Measurements from ENCODE around the gene RGS3. TPM values are rescaled to one million over a fixed set of nuclear protein-coding genes. Genes with fewer than 3 reads are reported as not detected.
A peak's percentile ranks its signal among the peaks of the same experiment; 100 is the strongest.

The RGS3 gene
- total and polyA plus RNA-seq, 2 experiments from 2014 or later, result 44.5 to 48.6 TPM

DNA sequence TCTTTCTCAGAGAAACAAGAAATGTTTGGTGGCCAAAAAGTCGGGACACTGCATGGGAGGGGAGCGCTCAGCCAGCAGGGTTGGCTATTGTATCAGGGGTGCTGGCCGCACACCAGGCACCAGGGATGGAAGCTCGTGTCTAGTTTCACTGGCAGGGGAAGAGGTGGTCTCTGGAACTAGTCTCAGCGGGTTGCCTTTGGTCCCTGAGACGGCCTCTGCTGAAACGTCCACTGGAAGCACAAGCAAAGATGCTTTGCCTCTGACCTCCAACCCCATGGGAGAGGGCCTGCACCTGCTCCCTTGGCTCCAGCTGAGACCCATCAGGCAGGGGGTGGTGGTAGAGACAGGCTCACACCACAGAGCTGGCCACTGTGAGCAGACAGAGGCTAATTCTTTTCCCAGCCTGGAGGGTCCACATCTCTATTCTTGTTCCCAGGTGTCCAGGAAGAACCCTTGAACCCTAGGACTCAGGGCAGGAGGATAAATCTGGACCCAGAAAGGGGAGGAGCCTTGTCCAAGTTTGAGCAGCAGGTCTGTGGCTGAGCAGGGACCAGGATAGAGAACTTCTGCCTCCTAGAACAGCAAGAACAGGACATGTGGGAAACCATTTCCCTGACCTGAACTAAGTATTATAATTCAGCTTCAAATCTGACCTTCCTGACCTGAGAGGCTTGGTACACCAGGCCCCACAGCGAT, 102.6 kb downstream of the RGS3 start:
- no peak for TF ChIP-seq EZH2 (IDR thresholded peaks at IDR 0.05; ENCODE audit: insufficient read depth, poor library complexity, severe bottlenecking)
- no peak for TF ChIP-seq EZH2phosphoT487 (IDR thresholded peaks at IDR 0.05; ENCODE audit: insufficient read depth, low read depth)
- Histone ChIP-seq H3K27ac (0 out of 2 replicates have a peak overlapping the region, but pooled peaks have one; percentile 90), H3K9me2 (ENCODE audit: insufficient read depth) (no peaks in the 10 kb centered on the region), H3K79me2 (ENCODE audit: insufficient read depth) (peaks cover 55% of the 10 kb centered on the region), H3K9me3 (ENCODE audit: low read depth) (no peaks in the 10 kb centered on the region), H3F3A (ENCODE audit: insufficient read depth) (0 out of 2 replicates have a peak, but pooled peaks cover 7% of the 10 kb centered on the region), H3K4me2 (ENCODE audit: unreplicated experiment) (peak overlapping the region; percentile 95), H3K4me3 (peak overlapping the region; percentile 87), H3K36me3 (ENCODE audit: low read depth) (no peaks in the 10 kb centered on the region), H4K20me1 (ENCODE audit: insufficient read depth) (peaks cover 4% of the 10 kb centered on the region; the same call in 1 of the 2 replicates), H2AFZ (peak overlapping the region; percentile 93), H3K9ac (peak overlapping the region; percentile 93), H3K27me3 (replicated peaks; ENCODE audit: insufficient read depth) (no peaks in the 10 kb centered on the region), H3K4me1 (ENCODE audit: insufficient read depth) (peaks cover 23% of the 10 kb centered on the region)
- 7 to 22% methylated on average over 8 of the region's 8 CpGs for WGBS, 2 experiments (ENCODE audit: low coverage in 1 of 2, low lambda C conversion rate in 2 of 2, missing lambda C conversion rate in 2 of 2)
- in situ Hi-C loops (cut with MboI), result no loop called here
- DNase-seq, result peak; percentile 43

DNA sequence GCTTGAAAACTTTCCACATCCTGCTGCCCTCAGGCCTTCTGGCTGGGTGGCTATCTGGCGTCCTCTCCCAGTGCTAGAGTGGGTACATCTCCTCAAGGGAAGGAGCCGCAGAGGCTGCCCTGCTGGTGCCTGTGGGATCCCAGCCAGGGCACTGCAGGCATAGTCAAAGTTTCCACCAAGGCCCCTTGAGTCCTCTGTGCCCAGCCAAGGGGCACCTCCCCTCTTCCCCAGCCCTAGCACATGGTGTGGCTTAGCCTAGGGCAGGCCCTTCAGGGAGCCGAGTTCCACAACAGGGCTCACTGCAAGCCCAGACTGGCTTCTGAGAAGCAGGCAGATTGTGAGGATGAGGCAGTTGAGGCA, 103.2 kb downstream of the RGS3 start:
- DNase-seq, result peak; percentile 48
- H3K4me2 ChIP-seq (ENCODE audit: unreplicated experiment), result peak overlapping the region; percentile 95
- no peaks in the 10 kb centered on the region for H3K36me3 ChIP-seq (ENCODE audit: low read depth)
- no peaks in the 10 kb centered on the region for H3K27me3 ChIP-seq (replicated peaks; ENCODE audit: insufficient read depth)
- H3K9me3 ChIP-seq (ENCODE audit: low read depth), result no peaks in the 10 kb centered on the region
- H3K27ac ChIP-seq, result no peak overlapping the region
- H3F3A ChIP-seq (ENCODE audit: insufficient read depth), result 0 out of 2 replicates have a peak, but pooled peaks cover 7% of the 10 kb centered on the region
- WGBS, 2 experiments (ENCODE audit: low coverage in 1 of 2, low lambda C conversion rate in 2 of 2, missing lambda C conversion rate in 2 of 2), result 48 to 62% methylated on average over 3 of the region's 3 CpGs
- no peak for TF ChIP-seq EZH2 (IDR thresholded peaks at IDR 0.05; ENCODE audit: insufficient read depth, poor library complexity, severe bottlenecking)
- TF ChIP-seq EZH2phosphoT487 (IDR thresholded peaks at IDR 0.05; ENCODE audit: insufficient read depth, low read depth), result no peak
- in situ Hi-C loops (cut with MboI), result no loop called here
- H2AFZ ChIP-seq, result no peak overlapping the region
- H3K9me2 ChIP-seq (ENCODE audit: insufficient read depth), result no peaks in the 10 kb centered on the region
- H3K4me3 ChIP-seq, result peak overlapping the region; percentile 87
- peaks cover 24% of the 10 kb centered on the region for H3K4me1 ChIP-seq (ENCODE audit: insufficient read depth)
- H4K20me1 ChIP-seq (ENCODE audit: insufficient read depth), result peaks cover 4% of the 10 kb centered on the region; the same call in 1 of the 2 replicates
- H3K9ac ChIP-seq, result peak overlapping the region; percentile 93
- H3K79me2 ChIP-seq (ENCODE audit: insufficient read depth), result peaks cover 61% of the 10 kb centered on the region

DNA sequence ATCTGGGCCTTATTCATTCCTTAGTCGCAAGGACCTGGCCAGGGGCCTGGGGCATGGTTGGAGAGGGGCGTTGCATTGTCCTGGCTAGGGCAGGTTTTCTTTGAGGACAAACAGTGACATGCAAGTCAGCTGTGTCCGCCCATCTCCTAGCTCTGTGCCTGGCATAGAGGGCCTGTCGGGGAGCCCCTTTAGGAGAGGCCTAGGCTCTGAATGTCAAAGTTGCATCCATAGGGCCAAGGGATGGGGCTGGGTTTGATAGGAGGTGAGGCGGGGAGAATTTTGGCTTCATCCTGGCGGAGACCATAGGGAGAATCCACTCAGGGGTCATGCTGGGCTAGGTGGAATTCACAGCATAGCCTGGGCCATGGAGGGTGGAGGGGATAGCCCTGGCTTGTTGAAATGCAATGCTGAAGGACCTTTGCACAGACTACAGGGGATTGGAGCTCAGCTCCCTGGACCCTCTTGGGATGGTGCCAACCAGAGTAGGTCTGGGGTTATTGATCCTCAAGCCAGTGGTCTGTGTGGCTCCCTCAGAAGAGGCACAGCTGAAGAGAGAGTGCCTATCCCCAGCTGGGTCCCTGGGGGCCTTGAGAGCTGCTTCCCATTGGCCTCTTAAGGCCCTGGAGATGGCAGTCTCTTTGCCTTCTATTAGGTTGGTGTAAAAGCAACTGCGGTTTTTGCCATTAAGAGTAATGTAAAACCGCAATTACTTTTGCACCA, 104.0 kb downstream of the RGS3 start:
- in situ Hi-C loops (cut with MboI), result no loop called here
- no peak overlapping the region for H3K4me3 ChIP-seq
- H4K20me1 ChIP-seq (ENCODE audit: insufficient read depth), result peaks cover 4% of the 10 kb centered on the region; the same call in 1 of the 2 replicates
- H3K27ac ChIP-seq, result no peak overlapping the region
- no peak overlapping the region for H3K9ac ChIP-seq
- no peaks in the 10 kb centered on the region for H3K36me3 ChIP-seq (ENCODE audit: low read depth)
- no peak for TF ChIP-seq EZH2phosphoT487 (IDR thresholded peaks at IDR 0.05; ENCODE audit: insufficient read depth, low read depth)
- TF ChIP-seq EZH2 (IDR thresholded peaks at IDR 0.05; ENCODE audit: insufficient read depth, poor library complexity, severe bottlenecking), result no peak
- peaks cover 69% of the 10 kb centered on the region for H3K79me2 ChIP-seq (ENCODE audit: insufficient read depth)
- no peaks in the 10 kb centered on the region for H3K27me3 ChIP-seq (replicated peaks; ENCODE audit: insufficient read depth)
- H3F3A ChIP-seq (ENCODE audit: insufficient read depth), result 0 out of 2 replicates have a peak, but pooled peaks cover 7% of the 10 kb centered on the region
- no peak overlapping the region for H3K4me2 ChIP-seq (ENCODE audit: unreplicated experiment)
- no peak for DNase-seq
- H3K9me3 ChIP-seq (ENCODE audit: low read depth), result no peaks in the 10 kb centered on the region
- 89% methylated on average over 8 of the region's 8 CpGs for WGBS, 2 experiments (ENCODE audit: low coverage in 1 of 2, low lambda C conversion rate in 2 of 2, missing lambda C conversion rate in 2 of 2)
- peaks cover 24% of the 10 kb centered on the region for H3K4me1 ChIP-seq (ENCODE audit: insufficient read depth)
- H3K9me2 ChIP-seq (ENCODE audit: insufficient read depth), result no peaks in the 10 kb centered on the region
- no peak overlapping the region for H2AFZ ChIP-seq

DNA sequence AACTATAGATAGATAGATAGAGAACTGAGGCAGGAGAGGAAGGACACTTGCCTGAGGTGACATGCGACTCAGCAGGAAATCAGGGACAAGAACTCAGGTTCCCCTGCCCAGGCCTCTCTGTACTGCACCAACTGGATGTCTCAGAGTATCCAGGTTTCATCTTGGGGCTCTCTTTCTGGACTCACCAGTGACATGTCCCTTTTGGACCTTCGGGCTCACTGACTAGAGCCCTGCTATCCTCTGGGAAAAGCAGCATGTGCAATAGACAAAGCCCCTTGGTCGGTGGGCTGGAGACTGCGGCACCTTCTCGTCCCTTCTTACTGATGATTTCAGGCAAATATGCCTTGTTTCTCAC, 104.5 kb downstream of the RGS3 start:
- in situ Hi-C loops (cut with MboI), result no loop called here
- Histone ChIP-seq H3K27me3 (replicated peaks; ENCODE audit: insufficient read depth) (no peaks in the 10 kb centered on the region), H3F3A (ENCODE audit: insufficient read depth) (0 out of 2 replicates have a peak, but pooled peaks cover 7% of the 10 kb centered on the region), H3K79me2 (ENCODE audit: insufficient read depth) (peaks cover 74% of the 10 kb centered on the region), H3K9me3 (ENCODE audit: low read depth) (no peaks in the 10 kb centered on the region), H2AFZ (no peak overlapping the region), H3K27ac (no peak overlapping the region), H3K36me3 (ENCODE audit: low read depth) (no peaks in the 10 kb centered on the region), H3K9ac (no peak overlapping the region), H3K9me2 (ENCODE audit: insufficient read depth) (no peaks in the 10 kb centered on the region), H4K20me1 (ENCODE audit: insufficient read depth) (peaks cover 4% of the 10 kb centered on the region; the same call in 1 of the 2 replicates), H3K4me2 (ENCODE audit: unreplicated experiment) (no peak overlapping the region), H3K4me1 (ENCODE audit: insufficient read depth) (peaks cover 24% of the 10 kb centered on the region), H3K4me3 (no peak overlapping the region)
- DNase-seq, result no peak
- TF ChIP-seq EZH2 (IDR thresholded peaks at IDR 0.05; ENCODE audit: insufficient read depth, poor library complexity, severe bottlenecking), result no peak
- no peak for TF ChIP-seq EZH2phosphoT487 (IDR thresholded peaks at IDR 0.05; ENCODE audit: insufficient read depth, low read depth)
- WGBS, 2 experiments (ENCODE audit: low coverage in 1 of 2, low lambda C conversion rate in 2 of 2, missing lambda C conversion rate in 2 of 2), result 79 to 80% methylated on average over 5 of the region's 5 CpGs

Measured in GM23248 (cell line).